Breast epithelium (tissue), 3 donors: ENCODE measurements around the gene PSKH1.

Source experiments
- POLR2A ChIP-seq: fragments of 450-650 bp; IDR thresholded peaks from one replicate; pipeline ENCODE4 v1.6.1; 2016; ENCODE audit warnings: antibody characterized with exemption, mild to moderate bottlenecking, moderate library complexity
- TF ChIP-seq, protein P1 (sequence below), 3 donors: fragments of 450-650 bp; IDR thresholded peaks; one replicate each; pipeline ENCODE4 v1.5.1; 2016 to 2017; ENCODE audit warnings: antibody characterized with exemption in 3 of 3, mild to moderate bottlenecking in 3 of 3, moderate library complexity in 3 of 3

DNA sequence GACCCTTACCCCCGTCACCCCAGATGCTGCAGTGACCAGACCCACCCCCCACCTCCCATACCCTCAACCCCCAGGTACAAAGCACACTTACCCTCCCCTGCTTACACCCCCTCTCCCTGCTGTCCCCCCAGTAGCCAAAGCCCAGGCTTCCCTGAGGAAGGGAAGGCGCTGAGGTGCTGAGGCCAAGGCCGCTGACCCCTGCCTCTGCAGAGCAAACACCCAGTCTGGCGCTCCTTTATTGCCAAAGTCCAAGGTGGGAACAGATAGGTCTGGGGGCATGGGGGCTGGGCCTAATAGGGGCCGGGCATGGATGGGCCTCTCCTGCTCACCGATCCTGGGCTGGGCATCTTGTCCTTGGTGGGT lies 50.2 kb downstream of the PSKH1 start:
- TF ChIP-seq, protein P1, sequence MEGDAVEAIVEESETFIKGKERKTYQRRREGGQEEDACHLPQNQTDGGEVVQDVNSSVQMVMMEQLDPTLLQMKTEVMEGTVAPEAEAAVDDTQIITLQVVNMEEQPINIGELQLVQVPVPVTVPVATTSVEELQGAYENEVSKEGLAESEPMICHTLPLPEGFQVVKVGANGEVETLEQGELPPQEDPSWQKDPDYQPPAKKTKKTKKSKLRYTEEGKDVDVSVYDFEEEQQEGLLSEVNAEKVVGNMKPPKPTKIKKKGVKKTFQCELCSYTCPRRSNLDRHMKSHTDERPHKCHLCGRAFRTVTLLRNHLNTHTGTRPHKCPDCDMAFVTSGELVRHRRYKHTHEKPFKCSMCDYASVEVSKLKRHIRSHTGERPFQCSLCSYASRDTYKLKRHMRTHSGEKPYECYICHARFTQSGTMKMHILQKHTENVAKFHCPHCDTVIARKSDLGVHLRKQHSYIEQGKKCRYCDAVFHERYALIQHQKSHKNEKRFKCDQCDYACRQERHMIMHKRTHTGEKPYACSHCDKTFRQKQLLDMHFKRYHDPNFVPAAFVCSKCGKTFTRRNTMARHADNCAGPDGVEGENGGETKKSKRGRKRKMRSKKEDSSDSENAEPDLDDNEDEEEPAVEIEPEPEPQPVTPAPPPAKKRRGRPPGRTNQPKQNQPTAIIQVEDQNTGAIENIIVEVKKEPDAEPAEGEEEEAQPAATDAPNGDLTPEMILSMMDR (IDR thresholded peaks at IDR 0.05): no peak
- no peak for TF ChIP-seq POLR2A
